Measurements from ENCODE around the gene PHF13. TPM values are rescaled to one million over a fixed set of nuclear protein-coding genes. Genes with fewer than 3 reads are reported as not detected.

PHF13 gene
- total and polyA plus RNA-seq, 2 experiments from 2014 or later = 9.6 to 11.4 TPM

DNA sequence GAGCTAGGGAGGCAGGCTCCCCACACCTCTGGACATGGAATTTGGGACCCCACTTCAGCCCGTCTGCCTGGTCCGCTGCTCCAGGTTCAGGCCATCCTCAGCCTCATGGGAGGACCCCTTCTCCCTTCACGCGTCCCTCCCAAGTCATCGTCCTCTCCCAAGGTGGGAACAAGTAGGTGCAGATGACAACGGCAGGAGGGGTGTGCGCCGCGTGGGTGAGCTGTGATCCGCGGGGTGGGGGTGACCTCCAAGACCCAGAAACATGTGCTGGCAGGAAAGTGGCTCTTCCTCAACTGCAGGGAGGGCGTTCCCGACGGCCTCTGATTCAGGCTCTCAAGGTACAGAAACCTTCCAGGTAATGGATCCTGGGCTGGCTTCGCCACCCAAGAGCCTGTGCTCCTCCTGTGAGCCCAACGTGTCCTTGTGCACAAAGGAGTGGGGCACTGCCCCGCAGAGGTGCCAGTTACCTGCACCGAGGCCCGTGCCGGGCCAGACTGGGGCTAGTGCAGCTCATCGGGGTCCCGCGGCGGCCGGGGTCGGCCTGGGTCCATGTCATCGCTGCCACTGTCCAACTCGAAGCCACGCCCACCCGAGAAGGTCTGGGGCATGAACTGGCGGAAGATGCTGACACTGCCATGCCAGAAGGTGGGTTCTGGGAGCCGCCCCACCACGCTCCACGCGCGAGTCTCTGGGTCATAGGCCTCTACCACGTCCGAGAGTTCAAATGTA lies 20.5 kb upstream of the PHF13 start:
- no peak overlapping the region for H3K27ac ChIP-seq
- DNase-seq (ENCODE audit: low spot score) = no peak
- peaks cover 20% of the 10 kb centered on the region for H3K79me2 ChIP-seq
- H3K9me3 ChIP-seq (ENCODE audit: low read depth) = no peaks in the 10 kb centered on the region
- no peaks in the 10 kb centered on the region for H3K27me3 ChIP-seq
- H3K36me3 ChIP-seq (replicated peaks; ENCODE audit: insufficient read depth, low read depth) = no peaks in the 10 kb centered on the region
- H3K4me1 ChIP-seq (ENCODE audit: insufficient read depth) = no peaks in the 10 kb centered on the region
- no peak overlapping the region for H3K4me3 ChIP-seq
- no peak for TF ChIP-seq EZH2phosphoT487 (IDR thresholded peaks at IDR 0.05; ENCODE audit: low read depth, severe bottlenecking, unreplicated experiment)
- TF ChIP-seq EZH2 (IDR thresholded peaks at IDR 0.05; ENCODE audit: borderline replicate concordance) = no peak
- TF ChIP-seq, protein P1, sequence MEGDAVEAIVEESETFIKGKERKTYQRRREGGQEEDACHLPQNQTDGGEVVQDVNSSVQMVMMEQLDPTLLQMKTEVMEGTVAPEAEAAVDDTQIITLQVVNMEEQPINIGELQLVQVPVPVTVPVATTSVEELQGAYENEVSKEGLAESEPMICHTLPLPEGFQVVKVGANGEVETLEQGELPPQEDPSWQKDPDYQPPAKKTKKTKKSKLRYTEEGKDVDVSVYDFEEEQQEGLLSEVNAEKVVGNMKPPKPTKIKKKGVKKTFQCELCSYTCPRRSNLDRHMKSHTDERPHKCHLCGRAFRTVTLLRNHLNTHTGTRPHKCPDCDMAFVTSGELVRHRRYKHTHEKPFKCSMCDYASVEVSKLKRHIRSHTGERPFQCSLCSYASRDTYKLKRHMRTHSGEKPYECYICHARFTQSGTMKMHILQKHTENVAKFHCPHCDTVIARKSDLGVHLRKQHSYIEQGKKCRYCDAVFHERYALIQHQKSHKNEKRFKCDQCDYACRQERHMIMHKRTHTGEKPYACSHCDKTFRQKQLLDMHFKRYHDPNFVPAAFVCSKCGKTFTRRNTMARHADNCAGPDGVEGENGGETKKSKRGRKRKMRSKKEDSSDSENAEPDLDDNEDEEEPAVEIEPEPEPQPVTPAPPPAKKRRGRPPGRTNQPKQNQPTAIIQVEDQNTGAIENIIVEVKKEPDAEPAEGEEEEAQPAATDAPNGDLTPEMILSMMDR (IDR thresholded peaks at IDR 0.05; ENCODE audit: poor library complexity) = no peak
- peaks cover 9% of the 10 kb centered on the region for H4K20me1 ChIP-seq (ENCODE audit: insufficient read depth, poor library complexity, severe bottlenecking)
- H3K9me2 ChIP-seq (replicated peaks; ENCODE audit: insufficient read depth) = no peaks in the 10 kb centered on the region
- WGBS (ENCODE audit: low lambda C conversion rate, missing lambda C conversion rate) = 96% methylated on average over 37 of the region's 38 CpGs
- H2AFZ ChIP-seq = no peak overlapping the region
- no peak overlapping the region for H3K4me2 ChIP-seq

GRCh38 chr1:6593810-6594209 lies 19.7 kb upstream of the PHF13 start:
- H2AFZ ChIP-seq = no peak overlapping the region
- 96% methylated on average over 15 of the region's 15 CpGs for WGBS (ENCODE audit: low lambda C conversion rate, missing lambda C conversion rate)
- peaks cover 13% of the 10 kb centered on the region for H4K20me1 ChIP-seq (ENCODE audit: insufficient read depth, poor library complexity, severe bottlenecking)
- H3K79me2 ChIP-seq = peaks cover 27% of the 10 kb centered on the region
- H3K27ac ChIP-seq = no peak overlapping the region
- no peaks in the 10 kb centered on the region for H3K36me3 ChIP-seq (replicated peaks; ENCODE audit: insufficient read depth, low read depth)
- H3K9me2 ChIP-seq (replicated peaks; ENCODE audit: insufficient read depth) = no peaks in the 10 kb centered on the region
- no peaks in the 10 kb centered on the region for H3K27me3 ChIP-seq
- TF ChIP-seq EZH2 (IDR thresholded peaks at IDR 0.05; ENCODE audit: borderline replicate concordance) = no peak
- TF ChIP-seq, protein P1 (IDR thresholded peaks at IDR 0.05; ENCODE audit: poor library complexity) = no peak
- TF ChIP-seq EZH2phosphoT487 (IDR thresholded peaks at IDR 0.05; ENCODE audit: low read depth, severe bottlenecking, unreplicated experiment) = no peak
- no peak overlapping the region for H3K4me2 ChIP-seq
- no peaks in the 10 kb centered on the region for H3K4me1 ChIP-seq (ENCODE audit: insufficient read depth)
- no peak for DNase-seq (ENCODE audit: low spot score)
- no peak overlapping the region for H3K4me3 ChIP-seq
- no peaks in the 10 kb centered on the region for H3K9me3 ChIP-seq (ENCODE audit: low read depth)

GRCh38 chr1:6594977-6595740 lies 18.4 kb upstream of the PHF13 start:
- Histone ChIP-seq H3K9me3 (ENCODE audit: low read depth) (no peaks in the 10 kb centered on the region), H3K9me2 (replicated peaks; ENCODE audit: insufficient read depth) (no peaks in the 10 kb centered on the region), H4K20me1 (ENCODE audit: insufficient read depth, poor library complexity, severe bottlenecking) (peaks cover 25% of the 10 kb centered on the region), H2AFZ (no peak overlapping the region), H3K27me3 (no peaks in the 10 kb centered on the region), H3K36me3 (replicated peaks; ENCODE audit: insufficient read depth, low read depth) (no peaks in the 10 kb centered on the region), H3K4me3 (no peak overlapping the region), H3K4me2 (no peak overlapping the region), H3K4me1 (ENCODE audit: insufficient read depth) (peaks cover 8% of the 10 kb centered on the region), H3K27ac (no peak overlapping the region), H3K79me2 (peaks cover 41% of the 10 kb centered on the region)
- DNase-seq (ENCODE audit: low spot score) = no peak
- TF ChIP-seq EZH2phosphoT487 (IDR thresholded peaks at IDR 0.05; ENCODE audit: low read depth, severe bottlenecking, unreplicated experiment) (no peak), EZH2 (IDR thresholded peaks at IDR 0.05; ENCODE audit: borderline replicate concordance) (no peak)
- TF ChIP-seq, protein P1 (IDR thresholded peaks at IDR 0.05; ENCODE audit: poor library complexity) = no peak
- WGBS (ENCODE audit: low lambda C conversion rate, missing lambda C conversion rate) = 96% methylated on average over 11 of the region's 11 CpGs
